GM19193 (cell line): ENCODE measurements around the gene PRSS1.

ENCODE experiments used
- POLR2A ChIP-seq: IDR thresholded peaks from 4 replicates; pipeline ENCODE4 v1.6.1; 2011; ENCODE audit not compliant: insufficient read depth, insufficient read length; ENCODE audit errors: extremely low read depth

PRSS1 gene

GRCh38 chr7:142770661-142771352 is 21.5 kb downstream of the PRSS1 start, which contains the start of gene PRSS2:
PRSS2 (plus strand) TSS chr7:142770970; CDS start chr7:142770983, 13 bp downstream.
- no peak for TF ChIP-seq POLR2A

GRCh38 chr7:142771353-142771723 is 22.1 kb downstream of the PRSS1 start:
- no peak for TF ChIP-seq POLR2A

- TF ChIP-seq POLR2A, result no peak
Observed at GRCh38 chr7:142772051-142772450, 22.8 kb downstream of the PRSS1 start.

GRCh38 chr7:142772673-142773072 is 23.4 kb downstream of the PRSS1 start:
- no peak for TF ChIP-seq POLR2A

- TF ChIP-seq POLR2A, result no peak
Observed at GRCh38 chr7:142773230-142773629, 24.0 kb downstream of the PRSS1 start.

GRCh38 chr7:142773937-142774744 is 24.9 kb downstream of the PRSS1 start:
- TF ChIP-seq POLR2A, result no peak

GRCh38 chr7:142774826-142775225 is 25.6 kb downstream of the PRSS1 start:
- TF ChIP-seq POLR2A, result no peak

GRCh38 chr7:142776206-142776844 is 27.1 kb downstream of the PRSS1 start:
- TF ChIP-seq POLR2A, result no peak

- TF ChIP-seq POLR2A, result no peak
Observed at GRCh38 chr7:142777318-142777717, 28.0 kb downstream of the PRSS1 start.

- TF ChIP-seq POLR2A, result no peak
Observed at GRCh38 chr7:142782922-142783900, 33.9 kb downstream of the PRSS1 start.

- no peak for TF ChIP-seq POLR2A
Observed at GRCh38 chr7:142784096-142784495, 34.8 kb downstream of the PRSS1 start.

- no peak for TF ChIP-seq POLR2A
Observed at GRCh38 chr7:142784716-142785115, 35.4 kb downstream of the PRSS1 start.

- no peak for TF ChIP-seq POLR2A
Observed at GRCh38 chr7:142785841-142786250, 36.6 kb downstream of the PRSS1 start.

GRCh38 chr7:142787034-142787768 is 37.9 kb downstream of the PRSS1 start:
- TF ChIP-seq POLR2A, result no peak

GRCh38 chr7:142787783-142788182 is 38.5 kb downstream of the PRSS1 start:
- TF ChIP-seq POLR2A, result no peak
